Activated CD4-positive, alpha-beta T cell treated with anti-CD3 and anti-CD28 coated beads for 24 hours (primary cell): Measurements from ENCODE around the gene ANG.
"Not testable (repeated sequence)": the region's sequence is repeated elsewhere in the genome, so short reads cannot be mapped to it uniquely, and the experiment has no call there.

Experiments used
- DNase-seq, 2 donors: peaks; one replicate each; pipeline ENCODE4 v3.0.0-alpha.2; 2020; ENCODE audit warnings: low read depth in 2 of 2

ANG gene

GRCh38 chr14:20698018-20698329 is 9.4 kb downstream of the ANG start:
- DNase-seq = no peak

GRCh38 chr14:20698934-20699333 is 10.4 kb downstream of the ANG start:
- DNase-seq = no peak

GRCh38 chr14:20699931-20700330 is 11.4 kb downstream of the ANG start:
- DNase-seq = no peak

GRCh38 chr14:20700965-20701364 is 12.4 kb downstream of the ANG start:
- not testable (repeated sequence) for DNase-seq

- no peak for DNase-seq
Observed at GRCh38 chr14:20706657-20707355, 18.2 kb downstream of the ANG start.

GRCh38 chr14:20707622-20708021 is 19.1 kb downstream of the ANG start:
- no peak for DNase-seq

- no peak for DNase-seq
Observed at GRCh38 chr14:20711261-20711660, 22.7 kb downstream of the ANG start.

- DNase-seq = no peak
Observed at GRCh38 chr14:20711685-20712084, 23.1 kb downstream of the ANG start.

- no peak for DNase-seq
Observed at GRCh38 chr14:20712904-20713303, 24.3 kb downstream of the ANG start.

GRCh38 chr14:20714593-20715250 is 26.2 kb downstream of the ANG start:
- DNase-seq = no peak

- no peak for DNase-seq
Observed at GRCh38 chr14:20719777-20720176, 31.2 kb downstream of the ANG start.

GRCh38 chr14:20720741-20721140 is 32.2 kb downstream of the ANG start:
- DNase-seq = no peak

GRCh38 chr14:20722016-20722415 is 33.5 kb downstream of the ANG start:
- DNase-seq = no peak

GRCh38 chr14:20723488-20723887 is 34.9 kb downstream of the ANG start:
- DNase-seq = no peak

GRCh38 chr14:20726121-20726520 is 37.6 kb downstream of the ANG start:
- not testable (repeated sequence) for DNase-seq

- no peak for DNase-seq
Observed at GRCh38 chr14:20726531-20726930, 38.0 kb downstream of the ANG start.

GRCh38 chr14:20730891-20731290 is 42.3 kb downstream of the ANG start:
- DNase-seq = no peak

- DNase-seq = no peak
Observed at GRCh38 chr14:20732477-20732876, 43.9 kb downstream of the ANG start.

- DNase-seq = no peak
Observed at GRCh38 chr14:20732979-20733635, 44.5 kb downstream of the ANG start.

- DNase-seq = no peak
Observed at GRCh38 chr14:20733684-20734429, 45.3 kb downstream of the ANG start.

- DNase-seq = no peak
Observed at GRCh38 chr14:20734430-20734806, 45.9 kb downstream of the ANG start.

- DNase-seq = not testable (repeated sequence)
Observed at GRCh38 chr14:20738292-20738691, 49.7 kb downstream of the ANG start.

GRCh38 chr14:20742132-20742531 is 53.6 kb downstream of the ANG start:
- no peak for DNase-seq
